ENCODE measurements around the gene PASD1.
A peak's percentile ranks its signal among the peaks of the same experiment; 100 is the strongest.
"Not testable (repeated sequence)": the region's sequence is repeated elsewhere in the genome, so short reads cannot be mapped to it uniquely, and the experiment has no call there.

Gene PASD1

GRCh38 chrX:151692825-151693224 lies 129.3 kb downstream of the PASD1 start:
- no peaks in the 10 kb centered on the region for H3K36me3 ChIP-seq
- peaks cover 32% of the 10 kb centered on the region for H3K27me3 ChIP-seq (ENCODE audit: insufficient read depth, low read depth, severe bottlenecking)
- no peak overlapping the region for H3K27ac ChIP-seq
- H3K4me3 ChIP-seq (ENCODE audit: low read depth, low read length), result no peak overlapping the region
- TF ChIP-seq CTCF (IDR thresholded peaks at IDR 0.05; ENCODE audit: low read depth, low read length), result no peak
- peaks cover 3% of the 10 kb centered on the region for H3K9me3 ChIP-seq (ENCODE audit: severe bottlenecking)
- no peak for DNase-seq

- Histone ChIP-seq H3K4me3 (ENCODE audit: low read depth, low read length) (no peak overlapping the region), H3K9me3 (ENCODE audit: severe bottlenecking) (peaks cover 3% of the 10 kb centered on the region), H3K27me3 (ENCODE audit: insufficient read depth, low read depth, severe bottlenecking) (peaks cover 39% of the 10 kb centered on the region), H3K36me3 (no peaks in the 10 kb centered on the region), H3K27ac (no peak overlapping the region)
- no peak for DNase-seq
- TF ChIP-seq CTCF (IDR thresholded peaks at IDR 0.05; ENCODE audit: low read depth, low read length), result no peak
Measured at GRCh38 chrX:151694121-151694520, 130.6 kb downstream of the PASD1 start.

GRCh38 chrX:151694661-151695582 lies 131.4 kb downstream of the PASD1 start, which contains the start of gene PRRG3:
TSS of gene PRRG3 (plus strand) at chrX:151695458. CDS start at chrX:151698815, 3,357 bp downstream.
- Histone ChIP-seq H3K9me3 (ENCODE audit: severe bottlenecking) (peaks cover 3% of the 10 kb centered on the region), H3K27ac (no peak within 1 kb of the TSS), H3K36me3 (no peaks in the 10 kb centered on the region), H3K4me3 (ENCODE audit: low read depth, low read length) (peak within 1 kb of the TSS; percentile 35), H3K27me3 (ENCODE audit: insufficient read depth, low read depth, severe bottlenecking) (peaks cover 39% of the 10 kb centered on the region)
- TF ChIP-seq CTCF (IDR thresholded peaks at IDR 0.05; ENCODE audit: low read depth, low read length), result no peak
- DNase-seq, result peak; percentile 46

GRCh38 chrX:151695583-151696340 lies 132.3 kb downstream of the PASD1 start:
- H3K27ac ChIP-seq, result no peak overlapping the region
- H3K27me3 ChIP-seq (ENCODE audit: insufficient read depth, low read depth, severe bottlenecking), result peaks cover 40% of the 10 kb centered on the region
- H3K36me3 ChIP-seq, result no peaks in the 10 kb centered on the region
- TF ChIP-seq CTCF (IDR thresholded peaks at IDR 0.05; ENCODE audit: low read depth, low read length), result no peak
- peak overlapping the region; percentile 35 for H3K4me3 ChIP-seq (ENCODE audit: low read depth, low read length)
- no peak for DNase-seq
- H3K9me3 ChIP-seq (ENCODE audit: severe bottlenecking), result peaks cover 3% of the 10 kb centered on the region

GRCh38 chrX:151697082-151697481 lies 133.6 kb downstream of the PASD1 start:
- not testable (repeated sequence) for DNase-seq, H3K27ac ChIP-seq
- peaks cover 43% of the 10 kb centered on the region for H3K27me3 ChIP-seq (ENCODE audit: insufficient read depth, low read depth, severe bottlenecking)

GRCh38 chrX:151697522-151697921 lies 134.0 kb downstream of the PASD1 start:
- H3K27ac ChIP-seq, result no peak overlapping the region
- no peak for TF ChIP-seq CTCF (IDR thresholded peaks at IDR 0.05; ENCODE audit: low read depth, low read length)
- no peak for DNase-seq

More at GRCh38 chrX:151697082-151697481, 133.6 kb downstream of the PASD1 start:
- H3K36me3 ChIP-seq; H3K9me3 ChIP-seq (ENCODE audit: severe bottlenecking); H3K4me3 ChIP-seq (ENCODE audit: low read depth, low read length): not testable (repeated sequence)

More at GRCh38 chrX:151697522-151697921, 134.0 kb downstream of the PASD1 start:
- Histone ChIP-seq H3K36me3 (no peaks in the 10 kb centered on the region), H3K9me3 (ENCODE audit: severe bottlenecking) (peaks cover 3% of the 10 kb centered on the region), H3K4me3 (ENCODE audit: low read depth, low read length) (no peak overlapping the region), H3K27me3 (ENCODE audit: insufficient read depth, low read depth, severe bottlenecking) (peaks cover 43% of the 10 kb centered on the region)
